Mesangial cell (primary cell): ENCODE data around the gene PHYHD1. TPM values are rescaled to one million over a fixed set of nuclear protein-coding genes. Genes with fewer than 3 reads are reported as not detected.

Experiments
- total RNA-seq: library from RNA; depleted of rRNA; stranded (reverse); fragments of >200 nt; gene quantifications from 2 replicates; pipeline ENCODE4 v1.2.3, GENCODE V29; 2015

PHYHD1 gene
- total RNA-seq = 6.0 and 24.7 TPM in 2 replicates

DNA sequence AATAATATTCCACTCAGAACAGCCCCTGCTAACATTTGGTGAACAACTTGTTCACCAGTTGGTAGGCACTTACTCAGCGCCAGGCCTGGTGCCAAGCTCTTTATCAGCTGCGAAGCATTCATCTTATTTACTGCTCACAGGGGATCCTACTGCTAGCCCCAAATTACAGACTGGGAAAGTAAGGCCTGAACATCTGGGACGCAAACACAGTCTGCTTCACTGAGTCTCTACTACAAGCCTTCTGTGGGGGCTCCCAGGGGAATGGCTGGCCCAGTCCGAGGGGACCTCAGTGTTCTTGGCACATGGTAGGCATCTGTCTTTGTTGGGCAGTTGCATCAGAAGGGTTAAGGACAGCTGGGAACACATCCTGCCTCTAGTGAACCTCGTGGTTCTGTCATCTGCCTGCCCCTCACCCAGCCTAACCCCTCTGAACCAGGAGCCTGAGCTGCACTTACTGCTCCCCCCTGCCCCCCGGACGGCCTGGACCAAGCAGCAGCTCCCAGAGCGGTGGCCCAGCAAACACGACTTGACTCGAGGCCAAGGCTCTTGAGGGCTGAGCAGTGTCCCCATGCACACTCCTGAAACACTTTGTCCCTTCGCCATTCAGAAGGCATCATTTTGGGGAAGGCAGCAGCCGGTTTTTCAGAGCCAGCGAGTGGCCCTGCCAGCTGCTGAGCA lies at the start of gene PHYHD1:
Gene PHYHD1, plus strand, starts transcription at position 602 of the 678 bp plus-strand sequence. CDS start 1,342 bp downstream, outside the sequence.

DNA sequence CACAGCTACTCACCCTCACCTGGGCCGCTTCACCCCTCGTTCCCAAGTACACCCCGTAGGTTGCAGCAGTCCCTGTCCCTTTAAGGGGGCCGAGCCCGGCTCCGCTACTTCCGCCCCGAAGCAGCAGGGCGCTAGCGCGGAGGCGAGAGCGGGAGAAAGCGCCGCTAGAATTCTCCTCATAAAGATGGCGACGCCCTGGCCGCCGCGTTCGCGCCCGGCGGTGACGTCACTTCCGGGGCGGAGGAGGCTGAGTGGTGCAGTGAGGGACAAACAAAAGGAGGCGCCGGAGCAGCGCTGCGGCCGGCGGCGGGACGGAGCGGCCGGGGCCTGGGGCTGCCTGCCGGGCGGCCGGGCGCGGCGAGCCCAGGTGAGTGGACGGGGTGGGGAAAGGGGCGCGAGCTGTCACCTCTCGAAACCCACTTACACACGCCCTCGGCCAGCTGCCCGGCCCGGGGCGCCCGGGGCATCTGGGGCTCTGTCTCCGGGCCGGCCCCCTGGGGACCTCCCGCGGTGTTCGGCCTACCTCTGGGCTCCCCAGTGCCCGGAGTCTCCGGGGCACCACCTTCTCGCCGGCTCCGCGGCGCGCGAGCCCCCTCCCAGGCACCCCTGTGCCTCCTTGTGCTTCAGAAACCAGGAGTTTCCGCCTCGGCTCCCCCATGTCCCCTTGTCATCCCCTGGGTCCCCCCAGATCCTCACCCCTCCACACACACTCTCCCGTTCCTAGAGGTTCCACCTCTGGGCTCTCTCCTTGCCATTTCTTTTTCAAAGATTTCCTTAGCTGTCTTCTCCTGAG lies 38.7 kb upstream of the PHYHD1 start, which contains the start of the genes KYAT1 and LRRC8A:
Gene KYAT1, minus strand, starts transcription at position 67 of the 793 bp plus-strand sequence. CDS start 36,545 bp downstream, outside the sequence.
Gene LRRC8A, plus strand, starts transcription at position 250 of the 793 bp plus-strand sequence. CDS start 25,032 bp downstream, outside the sequence.

DNA sequence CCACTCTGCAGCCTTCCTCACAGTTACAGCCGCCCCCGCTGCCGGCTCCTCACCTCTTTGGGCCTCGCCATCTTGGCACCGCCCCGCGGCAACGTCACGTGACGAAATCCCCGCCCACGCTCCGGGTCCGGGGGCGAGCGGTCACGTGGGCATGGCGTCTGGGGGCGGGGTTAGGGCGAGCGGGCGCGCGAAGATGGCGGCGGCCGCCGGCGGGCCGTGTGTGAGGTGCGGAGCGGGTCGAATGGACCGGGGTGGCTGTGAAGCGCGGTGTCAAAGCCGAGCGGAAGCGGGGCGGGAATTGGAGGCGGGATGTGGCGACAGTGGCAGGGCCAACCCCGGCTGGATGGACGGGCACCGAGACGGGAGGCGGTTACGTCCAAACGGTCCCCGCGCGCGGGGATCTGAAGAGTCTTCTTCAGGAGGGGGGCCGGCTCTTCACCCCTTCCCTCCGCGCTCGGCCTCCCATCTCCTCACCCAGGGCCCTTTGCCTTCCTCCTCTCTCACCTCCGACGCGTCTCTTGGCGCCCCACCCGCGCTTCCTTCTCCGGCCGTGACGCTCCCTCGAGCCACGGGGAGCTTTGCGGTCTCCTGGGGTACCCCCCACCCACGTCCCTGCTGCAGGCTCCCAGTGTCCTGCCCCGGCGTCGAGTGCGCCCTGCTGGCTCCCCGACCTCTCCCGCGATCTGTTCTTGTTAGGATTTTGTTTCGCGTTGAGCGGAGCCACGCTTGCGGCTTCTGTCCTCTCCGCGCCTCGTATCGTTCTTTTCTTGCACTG lies 26.9 kb downstream of the PHYHD1 start, which contains the start of the genes DOLK and NUP188:
Gene DOLK, minus strand, starts transcription at position 77 of the 775 bp plus-strand sequence. CDS start 300 bp downstream, outside the sequence.
Gene NUP188, plus strand, starts transcription at position 173 of the 775 bp plus-strand sequence. Its CDS starts 21 bp downstream, at position 194.

Other genes starting within 250 kb of the PHYHD1 start
- 141 and 170 TPM in 2 replicates for gene SET, start 231.8 kb upstream of the PHYHD1 start, total RNA-seq
- gene PKN3, start 218.5 kb upstream of the PHYHD1 start, total RNA-seq = 7.6 and 23.8 TPM in 2 replicates
- gene ZDHHC12, start 196.9 kb upstream of the PHYHD1 start, total RNA-seq = 111 and 159 TPM in 2 replicates
- gene ZER1, start 149.1 kb upstream of the PHYHD1 start, total RNA-seq = 24.0 and 72.0 TPM in 2 replicates
- 13.7 and 18.9 TPM in 2 replicates for gene TBC1D13, start 133.7 kb upstream of the PHYHD1 start, total RNA-seq
- 32.8 and 39.4 TPM in 2 replicates for gene ENDOG, start 102.5 kb upstream of the PHYHD1 start, total RNA-seq
- gene SPOUT1, start 91.2 kb upstream of the PHYHD1 start, total RNA-seq = 31.1 and 43.5 TPM in 2 replicates
- 14.5 and 15.1 TPM in 2 replicates for gene KYAT1, start 39.0 kb upstream of the PHYHD1 start, total RNA-seq
- 66.5 and 72.4 TPM in 2 replicates for gene LRRC8A, start 38.8 kb upstream of the PHYHD1 start, total RNA-seq
- gene DOLK, start 26.6 kb downstream of the PHYHD1 start, total RNA-seq = 26.7 and 27.7 TPM in 2 replicates
- 30.3 and 77.1 TPM in 2 replicates for gene NUP188, start 26.7 kb downstream of the PHYHD1 start, total RNA-seq
- gene SH3GLB2, start 107.3 kb downstream of the PHYHD1 start, total RNA-seq = 56.5 and 82.0 TPM in 2 replicates
- gene MIGA2, start 115.6 kb downstream of the PHYHD1 start, total RNA-seq = 21.2 and 22.8 TPM in 2 replicates
- gene DOLPP1, start 160.1 kb downstream of the PHYHD1 start, total RNA-seq = 14.8 and 22.3 TPM in 2 replicates
- 36.7 and 71.2 TPM in 2 replicates for gene CRAT, start 189.8 kb downstream of the PHYHD1 start, total RNA-seq
- 165 and 314 TPM in 2 replicates for gene PTPA, start 190.4 kb downstream of the PHYHD1 start, total RNA-seq